ELF-1 (cell line): ENCODE data around the gene GSG1L2.
A peak's percentile ranks its signal among the peaks of the same experiment; 100 is the strongest.

Experiments used
- DNase-seq: peaks from one replicate; pipeline ENCODE4 v3.0.0-alpha.2; 2016; ENCODE audit warnings: low read depth, low spot score

The GSG1L2 gene

GRCh38 chr17:9821921-9822320 is at the start of gene GSG1L2:
TSS of gene GSG1L2 (minus strand) at chr17:9822079. CDS start at chr17:9822071, 8 bp downstream.
- DNase-seq, result no peak

- DNase-seq, result no peak
These were observed 46.7 kb upstream of the GSG1L2 start for GRCh38 chr17:9868552-9868951.

GRCh38 chr17:9865586-9865985 is 43.7 kb upstream of the GSG1L2 start:
- DNase-seq, result no peak

GRCh38 chr17:9862949-9863348 is 41.1 kb upstream of the GSG1L2 start:
- no peak for DNase-seq

- no peak for DNase-seq
These were observed 40.3 kb upstream of the GSG1L2 start for GRCh38 chr17:9862220-9862619.

- DNase-seq, result no peak
These were observed 39.0 kb upstream of the GSG1L2 start for GRCh38 chr17:9860851-9861250.

- DNase-seq, result no peak
These were observed 37.9 kb upstream of the GSG1L2 start for GRCh38 chr17:9859781-9860180.

- DNase-seq, result no peak
These were observed 33.2 kb upstream of the GSG1L2 start for GRCh38 chr17:9855036-9855435.

- DNase-seq, result no peak
These were observed 32.4 kb upstream of the GSG1L2 start for GRCh38 chr17:9854255-9854654.

GRCh38 chr17:9850151-9850550 is 28.3 kb upstream of the GSG1L2 start:
- DNase-seq, result no peak

- no peak for DNase-seq
These were observed 23.4 kb upstream of the GSG1L2 start for GRCh38 chr17:9845306-9845705.

- no peak for DNase-seq
These were observed 22.3 kb upstream of the GSG1L2 start for GRCh38 chr17:9844153-9844552.

GRCh38 chr17:9843152-9844010 is 21.5 kb upstream of the GSG1L2 start:
- no peak for DNase-seq

- DNase-seq, result no peak
These were observed 20.3 kb upstream of the GSG1L2 start for GRCh38 chr17:9842057-9842758.

GRCh38 chr17:9839433-9839832 is 17.6 kb upstream of the GSG1L2 start:
- peak; percentile 37 for DNase-seq

GRCh38 chr17:9837551-9838471 is 15.9 kb upstream of the GSG1L2 start:
- no peak for DNase-seq

- no peak for DNase-seq
These were observed 12.0 kb upstream of the GSG1L2 start for GRCh38 chr17:9833922-9834321.

- DNase-seq, result no peak
These were observed 8.8 kb upstream of the GSG1L2 start for GRCh38 chr17:9830711-9831110.

GRCh38 chr17:9829343-9829742 is 7.5 kb upstream of the GSG1L2 start:
- no peak for DNase-seq

GRCh38 chr17:9828296-9829295 is 6.7 kb upstream of the GSG1L2 start:
- DNase-seq, result no peak
